Activated gamma-delta T cell treated with Interleukin-2 at 50 U/mL for 16 hours (primary cell): ENCODE measurements around the gene PSMG3.
"Not testable (repeated sequence)": the region's sequence is repeated elsewhere in the genome, so short reads cannot be mapped to it uniquely, and the experiment has no call there.

Source experiments
- DNase-seq: peaks from one replicate; pipeline ENCODE4 v3.0.0-alpha.2; 2020

Gene PSMG3

DNA sequence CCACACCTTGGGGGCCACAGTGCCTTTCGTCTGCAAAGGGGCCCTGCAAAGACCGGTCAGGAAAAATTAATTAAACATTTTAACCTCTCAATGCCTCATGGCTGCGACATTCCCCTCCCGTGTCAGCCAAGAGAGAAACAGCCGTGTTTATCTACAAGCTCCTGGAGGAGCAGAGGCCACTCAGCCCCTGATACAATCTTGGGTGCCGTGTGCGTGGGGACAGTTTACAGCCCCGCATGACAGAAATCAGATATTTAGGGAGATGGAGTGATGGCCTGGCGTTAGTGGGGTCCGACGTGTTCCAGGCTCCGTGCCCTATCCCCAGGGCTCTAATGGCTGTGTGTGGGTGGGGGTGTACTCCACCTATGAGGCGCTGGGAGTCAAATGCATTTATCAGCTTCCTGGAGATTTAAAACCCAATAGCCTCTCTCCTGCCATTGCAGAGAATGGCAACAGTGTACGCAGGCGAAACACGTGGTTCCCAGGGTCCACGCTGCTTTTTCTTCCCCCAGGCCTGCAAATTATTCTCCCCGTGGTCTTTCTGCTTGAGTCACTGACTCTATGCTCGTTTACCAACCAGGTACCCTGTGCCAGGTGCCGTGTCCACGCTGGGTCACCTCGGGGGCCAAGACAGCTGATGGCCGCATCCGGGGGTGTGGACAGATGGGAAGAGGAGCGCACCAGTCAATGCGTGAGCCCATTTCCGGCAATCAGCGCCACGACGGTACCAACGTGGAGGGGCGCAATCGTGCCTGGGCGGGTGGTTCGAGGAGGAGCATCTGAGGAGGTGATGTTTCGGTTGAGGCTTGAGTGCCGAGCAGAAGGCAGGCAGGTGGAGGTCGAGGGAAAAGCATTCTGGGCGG, 26.6 kb upstream of the PSMG3 start:
- DNase-seq = no peak

- DNase-seq = no peak
Measured at GRCh38 chr7:1595636-1596035, 25.8 kb upstream of the PSMG3 start.

DNA sequence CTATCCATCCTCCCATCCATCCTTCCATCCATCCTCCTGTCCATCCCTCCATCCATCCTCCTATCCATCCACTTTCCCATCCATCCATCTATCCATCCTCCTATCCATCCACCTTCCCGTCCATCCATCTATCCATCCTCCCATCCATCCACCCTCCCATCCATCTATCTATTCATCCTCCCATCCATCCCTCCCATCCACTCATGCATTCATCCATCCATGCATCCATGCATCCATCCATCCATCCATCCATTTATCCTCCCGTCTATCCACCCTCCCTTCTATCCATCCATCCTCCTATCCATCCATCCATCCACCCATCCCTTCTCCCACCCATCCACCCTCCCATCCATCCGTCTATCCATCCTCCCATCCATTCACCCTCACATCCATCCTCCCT, 25.2 kb upstream of the PSMG3 start:
- no peak for DNase-seq

DNA sequence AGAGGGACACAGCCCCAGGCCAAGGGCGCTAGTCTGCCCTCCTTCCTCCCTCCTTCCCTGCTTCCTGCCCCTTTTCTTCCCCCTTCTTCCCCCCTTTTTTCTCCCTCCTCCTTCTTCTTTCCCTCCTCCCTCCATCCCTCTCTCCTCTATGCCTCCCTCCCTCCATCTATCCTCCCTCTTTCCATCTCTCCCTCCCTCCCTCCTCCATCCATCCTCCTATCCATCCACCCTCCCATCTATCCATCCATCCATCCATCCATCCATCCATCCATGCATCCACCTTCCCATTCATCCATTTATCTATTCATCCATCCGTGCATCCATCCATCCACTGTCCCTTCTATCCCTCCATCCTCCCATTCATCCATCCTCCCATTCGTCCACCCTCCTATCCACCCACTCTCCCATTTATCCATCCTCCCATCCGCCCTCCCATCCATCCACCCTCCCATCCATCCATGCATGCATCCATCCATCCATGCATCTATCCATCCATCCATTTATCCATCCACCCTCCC, 24.1 kb upstream of the PSMG3 start:
- no peak for DNase-seq

DNA sequence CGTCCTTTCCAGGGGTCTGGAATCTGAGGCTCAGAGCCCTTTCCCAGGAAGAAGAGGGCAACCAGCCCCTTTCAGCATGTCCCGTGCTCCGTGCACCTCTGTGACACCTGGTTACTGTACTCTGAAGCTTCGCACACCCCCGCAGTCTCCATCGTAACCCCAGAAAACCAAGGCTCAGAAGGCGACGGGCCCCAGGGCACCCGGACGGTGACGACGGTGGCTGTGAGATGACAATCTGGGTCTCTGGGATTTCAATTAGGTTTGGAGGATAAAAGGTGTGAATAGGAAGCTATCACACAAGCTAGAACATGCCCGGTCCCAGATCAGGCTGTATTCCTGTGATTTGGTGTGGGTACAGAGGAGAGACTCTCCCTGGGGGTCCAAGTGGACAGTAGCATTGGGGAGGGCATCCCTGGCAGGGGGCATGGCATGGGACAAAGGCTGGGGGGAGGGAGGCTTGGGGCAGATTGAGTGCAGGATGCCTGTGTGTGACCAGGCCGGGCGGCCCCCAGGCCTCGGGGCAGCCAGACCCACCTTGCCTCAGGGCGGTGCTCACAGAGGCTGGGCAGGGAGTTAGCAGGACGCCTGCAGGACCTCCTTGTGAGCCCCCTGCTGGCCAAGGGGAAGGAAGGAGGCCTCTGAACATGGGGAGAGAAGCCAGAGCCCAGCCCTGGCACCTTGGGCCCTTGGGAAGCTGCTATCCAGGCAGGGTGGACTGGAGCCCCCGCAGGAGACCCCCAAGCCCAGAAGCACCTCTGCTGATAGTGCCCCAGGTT, 23.4 kb upstream of the PSMG3 start:
- DNase-seq = no peak

GRCh38 chr7:1592299-1592871, 22.6 kb upstream of the PSMG3 start:
- DNase-seq = no peak

DNA sequence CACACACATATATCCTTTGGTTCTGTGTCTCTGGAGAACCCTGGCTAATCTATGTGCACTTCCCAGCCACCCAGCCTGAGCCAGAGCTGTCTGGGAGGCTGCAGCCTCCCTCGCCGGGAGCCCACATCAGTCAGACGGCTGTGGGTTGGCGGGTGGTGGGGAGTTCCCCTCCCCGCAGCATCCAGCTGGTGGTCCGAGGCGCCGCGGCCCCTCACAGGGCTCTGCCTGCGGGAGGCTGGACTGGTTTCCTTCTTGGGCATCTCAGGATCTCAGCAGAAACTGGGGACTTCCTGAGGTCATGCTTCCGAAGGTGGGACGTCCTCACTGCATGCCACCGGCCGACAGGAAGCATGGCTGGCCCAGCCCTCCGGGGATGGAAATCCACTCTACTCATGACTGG, 22.0 kb upstream of the PSMG3 start:
- no peak for DNase-seq

DNA sequence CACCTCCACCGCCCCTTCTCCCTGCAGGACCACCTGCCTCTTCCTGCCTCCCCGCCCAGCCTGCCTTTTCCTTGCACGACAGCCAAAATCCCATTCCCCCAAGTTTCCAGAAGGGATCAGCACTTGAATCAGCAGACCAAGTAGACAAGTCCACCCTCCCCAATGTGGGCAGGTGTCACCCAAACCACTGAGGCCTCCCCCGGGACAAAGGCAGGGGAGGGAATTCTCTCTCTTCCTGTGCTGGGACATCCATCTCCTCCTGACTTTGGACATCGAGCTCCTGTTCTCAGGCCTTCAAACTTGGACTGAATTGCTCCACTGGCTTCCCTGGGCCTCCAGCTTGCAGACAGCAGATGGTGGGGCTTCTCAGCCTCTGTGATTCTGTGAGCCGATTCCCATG, 21.6 kb upstream of the PSMG3 start:
- DNase-seq = no peak

DNA sequence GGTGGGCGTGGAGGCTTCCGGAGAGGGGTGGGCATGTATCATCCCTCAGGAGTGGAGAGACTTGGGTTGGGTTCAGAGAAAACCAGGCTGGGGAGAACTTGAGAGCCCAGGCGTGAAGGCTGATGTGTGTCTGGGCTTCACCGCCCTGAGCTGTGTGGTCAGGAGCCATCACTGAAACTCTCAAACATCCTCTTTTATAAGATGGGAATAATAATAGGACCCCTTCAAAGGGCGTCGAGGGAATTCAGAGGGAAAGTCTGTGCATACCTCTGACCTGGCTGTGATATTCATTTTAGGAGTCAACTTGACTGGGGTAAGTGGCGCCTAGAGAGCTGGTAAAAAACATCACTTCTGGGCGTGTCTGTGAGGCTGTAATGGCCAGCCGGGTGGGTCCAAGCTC, 21.1 kb upstream of the PSMG3 start:
- DNase-seq = no peak

- DNase-seq = no peak
Measured at GRCh38 chr7:1590476-1590875, 20.6 kb upstream of the PSMG3 start.

DNA sequence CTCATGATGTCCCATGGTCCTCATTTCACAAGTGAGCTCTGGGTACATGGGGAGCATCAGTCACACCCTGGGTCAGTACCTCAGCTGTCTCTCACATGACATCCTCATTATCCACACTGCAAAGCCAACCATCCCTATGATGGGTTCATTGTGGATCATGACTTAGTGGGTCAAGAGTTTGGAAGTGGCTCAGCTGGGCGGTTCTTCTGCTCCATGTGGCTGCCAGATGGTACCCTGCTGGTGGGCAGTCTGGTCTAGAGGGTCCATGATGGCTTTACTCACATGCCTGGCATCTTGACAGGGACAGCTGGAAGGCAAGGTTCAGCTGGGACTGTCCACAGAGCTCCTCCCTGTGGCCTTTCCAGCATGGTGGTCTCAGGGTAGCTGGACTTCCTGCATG, 19.1 kb upstream of the PSMG3 start:
- no peak for DNase-seq

DNA sequence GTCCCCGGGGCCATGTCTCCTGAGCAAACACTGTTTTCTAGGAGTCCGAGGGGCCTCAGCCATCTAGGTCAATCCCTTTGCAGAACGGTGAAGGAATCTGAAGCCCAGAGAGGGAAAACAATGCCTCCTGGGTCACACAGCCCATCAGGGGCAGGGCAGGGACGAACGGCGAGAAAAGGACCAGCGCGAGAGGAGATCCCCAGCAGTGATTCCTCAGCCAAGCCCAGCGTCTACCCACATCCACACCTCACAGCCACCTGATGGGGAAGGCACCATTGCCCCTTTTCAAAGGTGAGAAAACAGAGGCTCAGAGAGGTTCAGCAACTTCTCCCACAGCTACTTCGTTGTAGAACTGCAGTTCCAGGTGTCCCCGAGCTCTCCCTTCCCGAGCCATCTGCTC, 17.9 kb upstream of the PSMG3 start:
- DNase-seq = no peak

DNA sequence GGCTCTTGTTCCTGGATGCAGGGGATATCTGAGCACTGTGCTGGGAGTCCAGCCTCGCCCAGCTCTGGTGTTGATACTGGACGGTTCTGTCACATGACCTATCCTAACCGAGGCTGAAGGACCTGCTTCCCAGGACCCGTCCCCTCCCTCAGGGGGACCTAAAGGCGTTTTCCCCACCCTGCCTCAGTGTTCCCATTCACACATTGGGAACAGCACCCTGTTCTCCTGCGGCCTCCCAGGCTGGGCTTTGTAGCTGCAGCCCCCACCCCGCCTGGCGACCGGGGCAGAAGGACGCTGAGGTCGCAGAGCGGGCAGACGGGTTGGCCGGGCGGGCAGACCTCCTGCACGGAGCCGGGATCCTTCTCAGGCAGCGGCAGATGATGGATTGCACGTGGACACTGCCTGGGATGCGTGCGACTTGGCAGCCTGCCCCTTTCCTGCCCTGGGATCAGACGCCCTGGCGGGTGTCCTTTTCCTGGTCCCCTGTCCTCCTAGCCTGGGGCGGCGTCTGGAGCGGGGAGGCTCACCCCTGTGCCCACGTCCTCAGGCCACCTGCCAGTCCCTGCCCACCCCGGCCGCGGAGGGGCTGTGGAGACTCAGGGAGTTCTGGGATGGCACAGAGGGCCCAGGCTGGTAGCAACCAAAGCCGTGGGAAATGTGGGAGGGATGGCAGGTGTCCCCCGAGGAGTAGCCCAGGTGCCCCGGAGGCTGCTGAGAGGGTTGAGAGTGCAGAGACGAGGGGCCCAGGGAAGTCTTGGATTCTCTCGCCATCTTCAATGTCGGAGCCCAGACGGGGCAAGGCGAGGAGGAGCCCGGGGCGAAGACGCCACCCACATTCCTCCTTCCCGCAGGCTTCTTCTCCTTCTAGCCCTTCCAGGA, 17.2 kb upstream of the PSMG3 start:
- no peak for DNase-seq

DNA sequence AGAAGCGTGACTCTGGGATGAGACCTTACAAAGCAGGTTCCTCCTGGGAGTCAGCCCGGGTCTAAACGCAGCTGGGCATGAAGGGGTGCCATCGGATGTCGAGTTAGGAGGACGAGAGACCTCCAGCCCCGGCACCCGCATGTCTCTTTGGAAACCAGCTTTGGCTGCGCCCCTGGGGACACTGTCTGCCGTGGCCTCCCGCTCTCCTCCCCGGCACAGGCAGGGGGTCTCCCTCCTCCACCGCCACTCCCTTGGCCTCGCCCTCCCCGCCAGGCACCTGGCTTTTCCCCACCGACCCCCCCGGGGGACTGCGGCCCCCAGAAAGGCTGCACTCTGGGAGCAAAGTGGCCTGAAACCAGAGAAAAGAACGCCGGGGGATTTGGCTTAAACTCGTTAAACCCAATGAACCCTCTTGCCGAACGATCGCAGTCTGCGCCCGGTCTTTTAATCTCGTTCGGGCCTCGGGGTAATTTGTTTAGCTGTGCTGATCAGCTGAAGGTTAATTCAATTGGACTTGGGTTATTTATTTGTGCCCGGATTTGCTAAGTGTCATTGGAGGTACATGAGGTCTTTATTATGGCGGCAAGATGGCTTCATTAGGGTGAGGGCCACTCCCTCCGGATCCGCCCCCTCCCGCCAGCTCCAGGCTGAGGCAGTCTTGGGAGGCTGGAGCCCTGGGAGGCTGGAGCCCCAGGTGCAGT, 16.4 kb upstream of the PSMG3 start:
- DNase-seq = no peak

DNA sequence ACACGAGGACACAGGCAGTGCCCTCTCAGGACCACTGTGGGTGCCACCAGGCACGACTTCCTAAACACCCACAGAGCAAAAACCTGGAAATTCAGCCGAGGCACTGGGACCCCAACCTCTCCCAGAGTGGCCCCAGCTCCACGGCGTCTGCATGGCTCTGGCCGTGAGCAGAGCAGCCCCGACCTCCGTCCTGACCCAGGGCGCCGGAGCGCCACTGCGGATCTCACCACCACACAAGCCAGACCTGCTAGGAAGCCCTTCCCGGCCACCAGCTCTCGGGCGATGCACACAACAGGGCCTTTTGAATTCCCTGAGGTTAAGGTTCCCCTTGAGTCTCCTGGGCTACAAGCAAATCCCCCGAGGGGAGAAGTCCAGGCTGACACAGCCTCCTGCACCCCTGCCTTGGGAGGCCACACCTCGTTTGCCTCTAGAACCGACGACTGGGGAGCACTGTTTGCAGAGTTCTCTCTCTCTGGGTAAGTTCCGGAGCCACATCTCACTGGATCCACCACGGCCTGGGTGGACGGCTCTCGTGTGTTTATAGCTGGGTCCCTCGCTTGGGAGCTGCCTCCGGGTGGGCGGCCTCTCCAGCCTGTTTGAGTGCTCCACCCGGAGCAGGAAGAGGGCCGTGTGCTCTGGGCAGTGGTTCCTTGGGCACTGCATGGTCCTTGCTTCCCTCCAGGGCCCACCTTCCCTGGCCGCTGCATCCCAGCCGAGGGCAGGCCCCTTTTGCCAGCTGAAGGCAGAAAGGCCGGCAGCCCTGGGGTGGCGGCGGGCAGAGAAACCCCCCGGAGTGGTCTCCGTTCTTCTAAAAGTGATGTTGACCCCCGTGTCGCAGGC, 15.5 kb upstream of the PSMG3 start:
- DNase-seq = no peak

GRCh38 chr7:1584700-1585099, 14.9 kb upstream of the PSMG3 start:
- DNase-seq = no peak

- not testable (repeated sequence) for DNase-seq
Measured at GRCh38 chr7:1583241-1583930, 13.6 kb upstream of the PSMG3 start.

DNA sequence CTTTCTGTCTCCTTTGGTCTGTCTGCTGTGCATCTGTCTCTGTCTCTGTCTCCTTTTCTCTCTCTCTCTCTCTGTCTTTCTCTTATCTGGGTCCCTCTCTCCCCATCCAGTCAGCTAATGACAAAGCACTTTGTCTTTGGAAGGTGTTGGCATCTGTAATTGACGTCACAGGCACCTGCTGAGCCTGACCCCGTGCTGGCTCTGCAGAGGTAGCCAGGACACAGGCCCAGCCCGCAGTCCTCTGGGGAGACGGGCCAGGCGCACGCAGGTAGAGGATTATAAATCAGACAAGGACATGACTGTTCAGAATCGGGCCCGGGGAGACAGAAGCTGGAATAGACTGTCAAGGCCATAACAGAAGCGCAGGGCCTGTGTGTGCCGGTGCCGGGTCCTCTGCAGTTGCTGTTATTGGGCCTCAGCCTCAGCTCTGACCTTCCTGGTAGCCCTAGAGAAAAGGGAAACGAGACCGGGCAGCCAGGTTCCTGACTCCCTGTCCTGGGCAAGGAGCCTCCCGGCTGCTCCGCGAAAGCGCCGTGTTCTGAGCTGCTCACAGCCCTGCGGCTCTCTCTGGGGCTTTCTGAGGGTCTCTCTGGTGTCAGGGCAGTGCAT, 10.7 kb upstream of the PSMG3 start:
- DNase-seq = no peak

- peak; percentile 64 for DNase-seq
Measured at GRCh38 chr7:1579481-1580421, 9.9 kb upstream of the PSMG3 start.
